ENCODE measurements around the gene NADSYN1.

DNA sequence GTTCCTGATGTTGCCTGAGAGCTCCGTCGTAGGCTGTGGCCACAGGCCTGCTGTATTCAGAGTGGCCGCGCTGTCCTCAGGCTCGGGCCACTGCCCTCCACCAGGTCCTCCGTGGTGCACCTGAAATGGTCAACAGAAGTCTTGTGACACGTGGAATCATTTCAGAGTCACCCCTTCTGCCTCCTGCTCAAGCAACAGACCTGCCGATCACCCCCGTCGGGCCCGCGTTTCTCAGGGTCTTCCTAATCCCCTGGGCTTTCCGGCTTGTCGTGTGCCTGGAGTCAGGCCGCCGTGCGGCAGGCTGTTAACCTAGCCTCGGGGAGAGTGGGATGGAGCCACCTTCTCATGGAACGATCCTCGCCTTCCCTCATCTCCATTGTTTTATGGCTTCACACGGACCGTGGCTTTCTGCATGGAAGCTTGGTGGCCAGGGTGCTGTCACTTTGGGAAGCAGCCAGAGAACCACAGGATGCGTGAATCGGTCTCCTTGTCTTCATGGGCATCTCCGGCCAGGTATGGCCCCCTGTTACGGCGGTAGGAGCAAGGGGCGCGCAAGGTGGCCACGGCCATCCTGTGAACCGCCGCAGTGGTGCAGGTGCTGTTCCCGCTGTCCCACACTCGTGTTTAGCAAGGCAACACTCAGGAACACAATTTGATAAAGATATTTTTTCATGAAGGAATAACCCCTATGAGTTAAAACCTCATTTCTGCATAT is 24.1 kb downstream of the NADSYN1 start:
- TF ChIP-seq, protein P1, sequence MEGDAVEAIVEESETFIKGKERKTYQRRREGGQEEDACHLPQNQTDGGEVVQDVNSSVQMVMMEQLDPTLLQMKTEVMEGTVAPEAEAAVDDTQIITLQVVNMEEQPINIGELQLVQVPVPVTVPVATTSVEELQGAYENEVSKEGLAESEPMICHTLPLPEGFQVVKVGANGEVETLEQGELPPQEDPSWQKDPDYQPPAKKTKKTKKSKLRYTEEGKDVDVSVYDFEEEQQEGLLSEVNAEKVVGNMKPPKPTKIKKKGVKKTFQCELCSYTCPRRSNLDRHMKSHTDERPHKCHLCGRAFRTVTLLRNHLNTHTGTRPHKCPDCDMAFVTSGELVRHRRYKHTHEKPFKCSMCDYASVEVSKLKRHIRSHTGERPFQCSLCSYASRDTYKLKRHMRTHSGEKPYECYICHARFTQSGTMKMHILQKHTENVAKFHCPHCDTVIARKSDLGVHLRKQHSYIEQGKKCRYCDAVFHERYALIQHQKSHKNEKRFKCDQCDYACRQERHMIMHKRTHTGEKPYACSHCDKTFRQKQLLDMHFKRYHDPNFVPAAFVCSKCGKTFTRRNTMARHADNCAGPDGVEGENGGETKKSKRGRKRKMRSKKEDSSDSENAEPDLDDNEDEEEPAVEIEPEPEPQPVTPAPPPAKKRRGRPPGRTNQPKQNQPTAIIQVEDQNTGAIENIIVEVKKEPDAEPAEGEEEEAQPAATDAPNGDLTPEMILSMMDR (IDR thresholded peaks at IDR 0.05): no peak
- no peak for TF ChIP-seq POLR2A (IDR thresholded peaks at IDR 0.05)
- no peak for TF ChIP-seq POLR2AphosphoS5 (IDR thresholded peaks at IDR 0.05)
- TF ChIP-seq EP300 (IDR thresholded peaks at IDR 0.05): no peak
